Endothelial cell of umbilical vein (primary cell): ENCODE measurements around the gene LHPP. TPM values are rescaled to one million over a fixed set of nuclear protein-coding genes. Genes with fewer than 3 reads are reported as not detected.
A peak's percentile ranks its signal among the peaks of the same experiment; 100 is the strongest.

ENCODE experiments used
- BruUV-seq: library from RNA; stranded (reverse); fragments of 400-500 nt; replicated peaks from 2 replicates; lab custom pipeline; 2021; lab: Mats Ljungman, UMichigan
- CTCF ChIA-PET: fragments of 300-600, 350-600 bp; sonication (Branson Sonifier 250); formaldehyde crosslinking; loops from one replicate; lab custom pipeline; 2021; ENCODE audit warnings: antibody characterized with exemption, inconsistent platforms; lab: Charles Lee
- POLR2A ChIA-PET: fragments of 300-600, 350-600 bp; sonication (Branson Sonifier 250); formaldehyde crosslinking; loops from one replicate; lab custom pipeline; 2021; ENCODE audit warnings: antibody characterized with exemption, inconsistent platforms; lab: Charles Lee
- DNase-seq: peaks from one replicate; pipeline ENCODE4 v3.0.0-alpha.2; 2011; ENCODE audit warnings: low read depth, low spot score
- FAIRE-seq: peaks from 2 replicates; lab custom pipeline; 2011; peaks lifted over from hg19 to GRCh38; lab: Jason Lieb, UNC
- H2AFZ ChIP-seq: 2 replicates; pipeline ENCODE4 v1.6.0; 2012; ENCODE audit warnings: low read depth, low read length, control low read depth, inconsistent platforms
- H3K27ac ChIP-seq: 2 replicates; pipeline ENCODE4 v1.5.1; 2011; ENCODE audit warnings: low read depth, mild to moderate bottlenecking, control low read depth, low read length, moderate library complexity; ENCODE audit not compliant: insufficient read depth
- H3K27me3 ChIP-seq, 2 experiments: 2 replicates each; pipeline versions ENCODE4 v1.6.0 to v1.6.1; 2011; ENCODE audit warnings: low read length in 2 of 2, mixed read lengths in 1 of 2; ENCODE audit not compliant: control insufficient read depth in 2 of 2, insufficient read depth in 2 of 2
- H3K36me3 ChIP-seq, 2 experiments: 2 replicates in 1 of 2; 3 replicates in 1 of 2; pipeline ENCODE4 v1.5.1; 2011; ENCODE audit warnings: low read length in 2 of 2, mild to moderate bottlenecking in 1 of 2, moderate library complexity in 1 of 2; ENCODE audit not compliant: control insufficient read depth in 2 of 2, insufficient read depth in 2 of 2; ENCODE audit errors: extremely low read depth in 1 of 2
- H3K4me1 ChIP-seq: 3 replicates; pipeline ENCODE4 v1.5.1; 2011; ENCODE audit warnings: mild to moderate bottlenecking, low read length; ENCODE audit not compliant: control insufficient read depth, insufficient read depth; ENCODE audit errors: extremely low read depth
- H3K4me2 ChIP-seq: 2 replicates; pipeline ENCODE4 v1.6.1; 2011; ENCODE audit warnings: low read length, control low read depth, mixed read lengths; ENCODE audit not compliant: insufficient read depth
- H3K4me3 ChIP-seq, 3 experiments: fragments of 200-600 bp in 1 of 3; sonication (generic), shearing (Covaris generic) in 1 of 3; replicated peaks in 1 of 3; 2 replicates each; pipeline ENCODE4 v1.5.1; 2011 to 2016; ENCODE audit warnings: control low read depth in 3 of 3, low read length in 3 of 3, mild to moderate bottlenecking in 2 of 3, inconsistent platforms in 1 of 3, low read depth in 1 of 3, moderate library complexity in 1 of 3; ENCODE audit not compliant: insufficient read depth in 1 of 3
- H3K79me2 ChIP-seq: 2 replicates; pipeline ENCODE4 v1.6.0; 2012; ENCODE audit warnings: low read length, inconsistent platforms; ENCODE audit not compliant: control insufficient read depth, insufficient read depth
- H3K9ac ChIP-seq: replicated peaks from 2 replicates; pipeline ENCODE3; 2011; ENCODE audit warnings: low read length, control low read depth; ENCODE audit not compliant: insufficient read depth; ENCODE audit errors: extremely low read depth
- H3K9me1 ChIP-seq: replicated peaks from 3 replicates; pipeline ENCODE4 v1.6.0; 2011; ENCODE audit warnings: mild to moderate bottlenecking, low read length; ENCODE audit not compliant: control insufficient read depth, insufficient read depth; ENCODE audit errors: extremely low read depth
- H3K9me3 ChIP-seq: replicated peaks from 2 replicates; pipeline ENCODE4 v1.5.1; 2012; ENCODE audit warnings: low read length, inconsistent platforms; ENCODE audit not compliant: control insufficient read depth, insufficient read depth
- H4K20me1 ChIP-seq: replicated peaks from 2 replicates; pipeline ENCODE3; 2011; ENCODE audit warnings: mild to moderate bottlenecking, low read length; ENCODE audit not compliant: control insufficient read depth, insufficient read depth; ENCODE audit errors: extremely low read depth
- EZH2 ChIP-seq: IDR thresholded peaks from 2 replicates; pipeline ENCODE4 v1.6.1; 2012; ENCODE audit warnings: borderline replicate concordance, low read depth, mild to moderate bottlenecking, moderate library complexity, low read length, inconsistent platforms; ENCODE audit not compliant: severe bottlenecking
- FOS ChIP-seq: IDR thresholded peaks from 2 replicates; pipeline ENCODE4 v1.6.1; 2011; ENCODE audit warnings: mild to moderate bottlenecking, low read length, moderate library complexity, borderline replicate concordance; ENCODE audit not compliant: insufficient read depth
- GATA2 ChIP-seq: IDR thresholded peaks from 2 replicates; pipeline ENCODE4 v1.7.0; 2011; ENCODE audit warnings: low read depth, mild to moderate bottlenecking, moderate library complexity, mixed read lengths, low read length; ENCODE audit not compliant: insufficient read length, insufficient read depth
- JUN ChIP-seq: IDR thresholded peaks from 2 replicates; pipeline ENCODE4 v1.6.1; 2011; ENCODE audit warnings: borderline replicate concordance, low read depth; ENCODE audit not compliant: insufficient read length, insufficient read depth
- MYC ChIP-seq: IDR thresholded peaks from one replicate; pipeline ENCODE4 v1.6.1; 2011; ENCODE audit warnings: mild to moderate bottlenecking, low read depth, low read length
- POLR2A ChIP-seq: IDR thresholded peaks from 2 replicates; pipeline ENCODE4 v1.6.1; 2012; ENCODE audit warnings: low read depth, mild to moderate bottlenecking, control low read depth, low read length
- POLR2AphosphoS5 ChIP-seq: IDR thresholded peaks from 2 replicates; pipeline ENCODE4 v1.6.1; 2012; ENCODE audit warnings: low read depth, mild to moderate bottlenecking, control low read depth, low read length, moderate library complexity; ENCODE audit not compliant: insufficient read depth
- dilution Hi-C: fragments of 300-500 bp; cut with MboI; formaldehyde crosslinking; loops from one replicate; pipeline ENCODE4 v1.15.0; 2019; ENCODE audit warnings: low sequenced_read_pairs; ENCODE audit not compliant: extremely low pct_ligation_motif_present
- intact Hi-C: fragments of 100-400 bp; cut with micrococcal nuclease; formaldehyde crosslinking; loops from one replicate; pipeline ENCODE4 v1.10.0; 2022
- polyA plus RNA-seq, 4 experiments: library from polyadenylated mRNA; depleted of rRNA in 3 of 4; stranded (reverse) in 3 of 4; unstranded in 1 of 4; fragments of >200 nt; gene quantifications; 2 replicates each; pipeline versions ENCODE4 v1.2.1 to v1.2.3, GENCODE V29; 2011 to 2012; ENCODE audit warnings: missing spikeins in 1 of 4
- total RNA-seq: library from RNA; stranded (reverse); gene quantifications from 2 replicates; pipeline ENCODE4 v1.2.3, GENCODE V29; 2021
- TF ChIP-seq, protein P1 (sequence below): IDR thresholded peaks from 2 replicates; pipeline ENCODE4 v1.6.1; 2011; ENCODE audit not compliant: insufficient read depth, insufficient read length
- TF ChIP-seq, protein P2 (sequence below), 2 donors: IDR thresholded peaks; 1 replicate in 1 of 2; 2 replicates in 1 of 2; pipeline ENCODE4 v1.5.1; 2011; ENCODE audit warnings: low read length in 2 of 2, mild to moderate bottlenecking in 2 of 2, moderate library complexity in 2 of 2, control low read depth in 1 of 2, inconsistent platforms in 1 of 2, low read depth in 1 of 2; ENCODE audit not compliant: insufficient read depth in 1 of 2; ENCODE audit errors: extremely low read depth in 1 of 2

LHPP gene
- total and polyA plus RNA-seq, 2 donors (not counting 3 experiments of a cell fraction or from before 2014, with no cell fraction given), result 5.8 to 11.2 TPM

DNA sequence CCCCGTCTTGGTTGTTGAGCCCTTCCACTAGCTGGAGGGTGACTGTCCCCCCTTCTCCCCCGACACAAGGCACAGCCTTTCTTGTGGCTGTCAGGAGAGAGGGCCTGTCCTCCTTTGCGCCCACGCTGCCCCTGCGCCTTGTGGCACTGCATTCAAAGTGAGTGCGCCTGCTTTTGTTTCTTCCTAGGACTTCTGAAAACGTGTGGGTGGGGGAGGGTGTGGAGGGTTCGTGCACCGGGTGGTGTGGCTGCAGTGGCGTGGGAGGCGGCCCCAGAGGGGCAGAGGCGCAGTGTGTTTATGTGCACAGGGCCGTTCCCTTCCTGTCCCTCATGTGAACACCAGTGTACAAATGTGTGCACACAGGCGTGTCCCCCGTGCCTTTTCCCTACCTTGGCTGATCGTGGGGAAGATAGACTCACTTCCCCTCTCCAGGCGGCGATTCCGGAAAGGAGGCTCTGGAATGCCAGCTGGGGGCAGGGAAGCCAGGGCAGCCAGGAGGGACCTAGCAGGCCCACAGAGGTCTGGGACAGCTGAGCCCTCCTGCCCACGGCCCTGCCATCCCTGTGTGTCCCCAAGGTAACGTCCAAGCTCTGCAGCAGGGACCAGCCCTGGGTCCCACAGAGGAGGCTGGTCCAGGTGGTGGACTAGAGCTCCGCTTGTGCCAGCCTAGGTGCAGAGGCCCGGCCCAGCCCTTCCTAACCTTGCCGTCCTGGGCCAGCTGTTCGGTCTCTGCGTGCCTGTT lies 88.8 kb downstream of the LHPP start:
- Histone ChIP-seq H3K27ac (no peak overlapping the region), H3K9ac (no peak overlapping the region), H3K4me3 (no peak overlapping the region), H3K79me2 (no peaks in the 10 kb centered on the region), H2AFZ (no peak overlapping the region), H3K36me3 (no peaks in the 10 kb centered on the region), H3K9me3 (no peaks in the 10 kb centered on the region), H3K9me1 (no peaks in the 10 kb centered on the region), H3K4me2 (no peak overlapping the region), H4K20me1 (no peaks in the 10 kb centered on the region), H3K4me1 (no peaks in the 10 kb centered on the region), H3K27me3 (no peaks in the 10 kb centered on the region)
- TF ChIP-seq POLR2AphosphoS5 (no peak), EZH2 (no peak), GATA2 (peak; percentile 31)
- CTCF ChIA-PET, result interaction anchor here (0.6 to 1.4 kb wide), 4 partner anchors 10 to 215 kb away, joined by 3 to 4 read pairs (median 3); no protein-coding TSS in a partner anchor
- DNase-seq (no peak), FAIRE-seq (no peak)
- dilution Hi-C loops, result no loop called here
- no TSS peak for BruUV-seq
- POLR2A ChIA-PET, result no interaction called here
- intact Hi-C loops, result no loop called here

DNA sequence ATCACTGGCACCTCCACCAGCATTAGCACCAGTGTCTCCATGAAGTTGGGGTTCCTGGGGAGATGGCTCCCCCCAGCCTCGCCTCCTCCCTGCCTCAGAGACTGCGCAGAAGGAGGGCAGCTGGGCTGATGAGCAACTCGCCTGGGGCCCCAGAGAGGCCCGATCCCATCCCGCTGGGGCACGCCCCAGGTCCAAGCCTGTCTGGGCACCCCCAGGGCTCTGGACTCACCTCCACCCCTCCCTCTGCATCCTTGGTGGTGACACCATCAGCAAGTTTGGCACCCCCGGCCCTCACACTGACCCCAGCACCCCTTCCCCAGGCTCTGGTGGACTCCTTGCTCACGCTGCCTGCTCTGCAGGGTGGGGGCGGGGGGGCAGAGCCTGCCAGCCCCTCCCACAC lies 89.5 kb downstream of the LHPP start:
- Histone ChIP-seq H3K9me3 (no peaks in the 10 kb centered on the region), H3K27me3 (no peaks in the 10 kb centered on the region), H2AFZ (no peak overlapping the region), H3K79me2 (no peaks in the 10 kb centered on the region), H3K9me1 (no peaks in the 10 kb centered on the region), H3K4me1 (no peaks in the 10 kb centered on the region), H3K27ac (no peak overlapping the region), H3K9ac (no peak overlapping the region), H3K4me3 (no peak overlapping the region), H4K20me1 (no peaks in the 10 kb centered on the region), H3K36me3 (no peaks in the 10 kb centered on the region), H3K4me2 (no peak overlapping the region)
- BruUV-seq, result no TSS peak
- POLR2A ChIA-PET, result no interaction called here
- DNase-seq, result no peak
- CTCF ChIA-PET, result interaction anchor here (0.9 to 1.4 kb wide), 3 partner anchors 11 to 168 kb away, joined by 3 to 4 read pairs (median 3); no protein-coding TSS in a partner anchor
- no peak for FAIRE-seq
- TF ChIP-seq POLR2AphosphoS5 (no peak), POLR2A (no peak), JUN (no peak), MYC (no peak), EZH2 (no peak), FOS (no peak), GATA2 (no peak)
- TF ChIP-seq, protein P1, sequence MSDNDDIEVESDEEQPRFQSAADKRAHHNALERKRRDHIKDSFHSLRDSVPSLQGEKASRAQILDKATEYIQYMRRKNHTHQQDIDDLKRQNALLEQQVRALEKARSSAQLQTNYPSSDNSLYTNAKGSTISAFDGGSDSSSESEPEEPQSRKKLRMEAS, result no peak
- TF ChIP-seq, protein P2, sequence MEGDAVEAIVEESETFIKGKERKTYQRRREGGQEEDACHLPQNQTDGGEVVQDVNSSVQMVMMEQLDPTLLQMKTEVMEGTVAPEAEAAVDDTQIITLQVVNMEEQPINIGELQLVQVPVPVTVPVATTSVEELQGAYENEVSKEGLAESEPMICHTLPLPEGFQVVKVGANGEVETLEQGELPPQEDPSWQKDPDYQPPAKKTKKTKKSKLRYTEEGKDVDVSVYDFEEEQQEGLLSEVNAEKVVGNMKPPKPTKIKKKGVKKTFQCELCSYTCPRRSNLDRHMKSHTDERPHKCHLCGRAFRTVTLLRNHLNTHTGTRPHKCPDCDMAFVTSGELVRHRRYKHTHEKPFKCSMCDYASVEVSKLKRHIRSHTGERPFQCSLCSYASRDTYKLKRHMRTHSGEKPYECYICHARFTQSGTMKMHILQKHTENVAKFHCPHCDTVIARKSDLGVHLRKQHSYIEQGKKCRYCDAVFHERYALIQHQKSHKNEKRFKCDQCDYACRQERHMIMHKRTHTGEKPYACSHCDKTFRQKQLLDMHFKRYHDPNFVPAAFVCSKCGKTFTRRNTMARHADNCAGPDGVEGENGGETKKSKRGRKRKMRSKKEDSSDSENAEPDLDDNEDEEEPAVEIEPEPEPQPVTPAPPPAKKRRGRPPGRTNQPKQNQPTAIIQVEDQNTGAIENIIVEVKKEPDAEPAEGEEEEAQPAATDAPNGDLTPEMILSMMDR (IDR thresholded peaks at IDR 0.05; ENCODE audit: extremely low read depth in 1 of 2, insufficient read depth in 1 of 2, low read depth in 1 of 2, low read length in 2 of 2), result no peak
- intact Hi-C loops, result no loop called here
- dilution Hi-C loops, result no loop called here
